ENCODE measurements around the gene FAM163A. TPM values are rescaled to one million over a fixed set of nuclear protein-coding genes. Genes with fewer than 3 reads are reported as not detected.

Gene FAM163A
- total RNA-seq, 3 donors from 2014 or later (not counting 1 experiment from before 2014, with no cell fraction given): not detected

- no peak overlapping the region for H3K4me3 ChIP-seq (ENCODE audit: low read length)
- H3K27ac ChIP-seq (ENCODE audit: low read length): no peak overlapping the region
- 95% methylated on average over 10 of the region's 10 CpGs for WGBS (ENCODE audit: insufficient coverage)
- Mint-ChIP-seq H3K4me3 (no peak overlapping the region), H3K9me3 (no peaks in the 10 kb centered on the region), H3K27me3 (ENCODE audit: low read depth in 2 of 2) (peaks cover 13 to 16% of the 10 kb centered on the region in 2 donors), H3K27ac (no peak overlapping the region), H3K4me1 (no peaks in the 10 kb centered on the region), H3K36me3 (no peaks in the 10 kb centered on the region)
- DNase-seq (no peak), ATAC-seq (no peak)
- intact Hi-C loops (cut with micrococcal nuclease): no loop called here
- H3K4me1 ChIP-seq (ENCODE audit: control insufficient read depth, insufficient read depth, low read length): no peaks in the 10 kb centered on the region
- H3K9me3 ChIP-seq (ENCODE audit: control insufficient read depth, insufficient read depth, low read length): no peaks in the 10 kb centered on the region
- no peak for TF ChIP-seq CTCF (IDR thresholded peaks at IDR 0.05)
- H3K36me3 ChIP-seq (ENCODE audit: control insufficient read depth, insufficient read depth, low read length): no peaks in the 10 kb centered on the region
- H3K27me3 ChIP-seq (ENCODE audit: control insufficient read depth, insufficient read depth, low read length): no peaks in the 10 kb centered on the region
Measured at GRCh38 chr1:179781962-179782361, 38.9 kb downstream of the FAM163A start.

GRCh38 chr1:179785031-179785431 lies 41.9 kb downstream of the FAM163A start:
- Mint-ChIP-seq H3K27ac (no peak overlapping the region), H3K36me3 (no peaks in the 10 kb centered on the region), H3K4me3 (no peak overlapping the region), H3K9me3 (no peaks in the 10 kb centered on the region), H3K27me3 (ENCODE audit: low read depth in 2 of 2) (peaks cover 6 to 10% of the 10 kb centered on the region in 2 donors), H3K4me1 (no peaks in the 10 kb centered on the region)
- H3K27ac ChIP-seq (ENCODE audit: low read length): no peak overlapping the region
- ATAC-seq: no peak
- H3K36me3 ChIP-seq (ENCODE audit: control insufficient read depth, insufficient read depth, low read length): no peaks in the 10 kb centered on the region
- no peak for DNase-seq
- no peaks in the 10 kb centered on the region for H3K9me3 ChIP-seq (ENCODE audit: control insufficient read depth, insufficient read depth, low read length)
- no peaks in the 10 kb centered on the region for H3K27me3 ChIP-seq (ENCODE audit: control insufficient read depth, insufficient read depth, low read length)
- H3K4me1 ChIP-seq (ENCODE audit: control insufficient read depth, insufficient read depth, low read length): no peaks in the 10 kb centered on the region
- H3K4me3 ChIP-seq (ENCODE audit: low read length): no peak overlapping the region
- WGBS (ENCODE audit: insufficient coverage): 93% methylated on average over 3 of the region's 4 CpGs
- no peak for TF ChIP-seq CTCF (IDR thresholded peaks at IDR 0.05)
- intact Hi-C loops (cut with micrococcal nuclease): no loop called here

GRCh38 chr1:179785728-179786127 lies 42.6 kb downstream of the FAM163A start:
- no peak overlapping the region for H3K27ac Mint-ChIP-seq
- no peak overlapping the region for H3K4me3 Mint-ChIP-seq
- Histone ChIP-seq H3K27ac (ENCODE audit: low read length) (no peak overlapping the region), H3K27me3 (ENCODE audit: control insufficient read depth, insufficient read depth, low read length) (no peaks in the 10 kb centered on the region), H3K4me1 (ENCODE audit: control insufficient read depth, insufficient read depth, low read length) (no peaks in the 10 kb centered on the region), H3K4me3 (ENCODE audit: low read length) (no peak overlapping the region), H3K9me3 (ENCODE audit: control insufficient read depth, insufficient read depth, low read length) (no peaks in the 10 kb centered on the region), H3K36me3 (ENCODE audit: control insufficient read depth, insufficient read depth, low read length) (no peaks in the 10 kb centered on the region)
- no peak for TF ChIP-seq CTCF (IDR thresholded peaks at IDR 0.05)
- ATAC-seq (no peak), DNase-seq (no peak)
- no peaks in the 10 kb centered on the region for H3K36me3 Mint-ChIP-seq
- no peaks in the 10 kb centered on the region for H3K9me3 Mint-ChIP-seq
- WGBS (ENCODE audit: insufficient coverage): no CpG with 5 or more reads among the region's 2 CpGs
- H3K27me3 Mint-ChIP-seq (ENCODE audit: low read depth in 2 of 2): peaks cover 6 to 12% of the 10 kb centered on the region in 2 donors
- H3K4me1 Mint-ChIP-seq: no peaks in the 10 kb centered on the region
- intact Hi-C loops (cut with micrococcal nuclease): no loop called here
